Adrenal gland (tissue), 12 donors: ENCODE measurements around the gene DMRT1. TPM values are rescaled to one million over a fixed set of nuclear protein-coding genes. Genes with fewer than 3 reads are reported as not detected.

Source experiments
- DNase-seq, 7 donors: peaks; one replicate each; pipeline ENCODE4 v3.0.0-alpha.2; 2019 to 2020
- H3K27ac ChIP-seq, 5 donors: fragments of 200-600 bp; sonication (generic) in 4 of 5; 1 replicate in 3 of 5; 2 replicates in 2 of 5; pipeline versions ENCODE4 v1.5.1 to v1.8.0; 2016 to 2020; ENCODE audit warnings: mild to moderate bottlenecking in 1 of 5
- H3K27me3 ChIP-seq: fragments of 200-600 bp; 2 replicates; pipeline ENCODE4 v1.8.0; 2021
- H3K36me3 ChIP-seq, 2 donors: fragments of 200-600 bp; replicated peaks in 1 of 2; 1 replicate in 1 of 2; 2 replicates in 1 of 2; pipeline versions ENCODE4 v1.5.1 to v1.8.0; 2018 to 2022
- H3K4me1 ChIP-seq, 2 donors: fragments of 200-600 bp; replicated peaks in 1 of 2; 1 replicate in 1 of 2; 2 replicates in 1 of 2; pipeline versions ENCODE4 v1.5.1 to v1.8.0; 2018 to 2021
- H3K4me3 ChIP-seq, 4 donors: fragments of 200-600 bp; sonication (generic) in 3 of 4; one replicate each; pipeline ENCODE4 v1.5.1; 2016 to 2018
- H3K9me3 ChIP-seq, 3 donors: fragments of 200-600 bp; sonication (generic) in 1 of 3; replicated peaks in 1 of 3; 1 replicate in 2 of 3; 2 replicates in 1 of 3; pipeline versions ENCODE4 v1.5.1 to v1.8.0; 2016 to 2021
- CTCF ChIP-seq, 6 experiments: fragments of 450-650 bp in 4 of 6; fragments of 200-600 bp in 2 of 6; sonication (generic) in 1 of 6; IDR thresholded peaks; 1 replicate in 5 of 6; 2 replicates in 1 of 6; pipeline versions ENCODE4 v1.5.1 to v1.8.0; 2016 to 2021; ENCODE audit warnings: antibody characterized with exemption in 6 of 6, mild to moderate bottlenecking in 2 of 6, moderate library complexity in 1 of 6
- POLR2A ChIP-seq, 2 donors: fragments of 450-650 bp; IDR thresholded peaks; one replicate each; pipeline ENCODE4 v1.6.1; 2017; ENCODE audit warnings: antibody characterized with exemption in 2 of 2, mild to moderate bottlenecking in 2 of 2, moderate library complexity in 1 of 2
- WGBS, 4 donors: extraction: QIAGEN DNeasy Blood & Tissue Kit in 2 of 4; methylation state at CpG; one replicate each; pipeline versions ENCODE4 v1.1.5 to v1.1.7; 2013 to 2017; 5-methylcytosine and 5-hydroxymethylcytosine counted together
- intact Hi-C, 2 donors: fragments of 100-400 bp; cut with DNase I; formaldehyde crosslinking; loops; one replicate each; pipeline versions ENCODE4 v1.14.1 to v1.15.0; 2022 to 2023
- polyA plus RNA-seq, 3 donors: library from polyadenylated mRNA; stranded (reverse); fragments of 200-250 nt in 2 of 3; fragments of 350-450 nt in 1 of 3; fragmentation: Illumina TruSeq in 1 of 3; extraction: RNeasy Lipid Tissue Mini Kit (QIAGEN cat#74804) in 1 of 3; gene quantifications; one replicate each; pipeline ENCODE4 v1.2.3, GENCODE V29; 2013 to 2014
- total RNA-seq, 9 donors: library from RNA; depleted of rRNA in 4 of 9; stranded (reverse); fragments of >200 nt in 4 of 9; fragments of 120-200 nt in 1 of 9; fragmentation: NEBNext Ultra II Directional in 1 of 9; extraction: Animal tissue kit (Norgen Biotek cat#: 25700) in 1 of 9; gene quantifications; one replicate each; pipeline versions ENCODE4 v1.1.0 to v1.2.4, GENCODE V29; 2013 to 2023
- donor health status: healthy with polysubstance abuse.
- donor health status: Bipolar disorder and iron deficiency.
- donor health status: DM: yes; HTN: yes; CAD: no.
- donor health status: DM: no; HTN: no; CAD: no.
- donor health status: DM: no; HTN: no; CAD: no.
- donor health status: DM: yes; HTN: yes; CAD: no.

The DMRT1 gene
- total and polyA plus RNA-seq, 12 donors = 9.2 TPM; not detected in 11

- peak overlapping the region in 1 of 4 donors; percentile 26 for H3K4me3 ChIP-seq
- H3K27ac ChIP-seq = no peak overlapping the region
- H3K4me1 ChIP-seq = no peaks in the 10 kb centered on the region
- no peaks in the 10 kb centered on the region for H3K36me3 ChIP-seq
- TF ChIP-seq POLR2A (IDR thresholded peaks at IDR 0.05) (no peak), CTCF (IDR thresholded peaks at IDR 0.05) (peak; percentile 67 to 90 (median 76))
- peak; percentile 41 to 83 (median 61) for DNase-seq
- no peaks in the 10 kb centered on the region for H3K9me3 ChIP-seq
- intact Hi-C loops = loop anchor here (2.0 to 5.0 kb wide), 2 partner anchors 113 to 115 kb away; no protein-coding TSS in a partner anchor
- 15 to 18% (median 16%) methylated on average over 8 to 9 of the region's 9 CpGs for WGBS, 4 donors
- no peaks in the 10 kb centered on the region for H3K27me3 ChIP-seq
These were observed 52.4 kb downstream of the DMRT1 start for GRCh38 chr9:893843-894420.

DNA sequence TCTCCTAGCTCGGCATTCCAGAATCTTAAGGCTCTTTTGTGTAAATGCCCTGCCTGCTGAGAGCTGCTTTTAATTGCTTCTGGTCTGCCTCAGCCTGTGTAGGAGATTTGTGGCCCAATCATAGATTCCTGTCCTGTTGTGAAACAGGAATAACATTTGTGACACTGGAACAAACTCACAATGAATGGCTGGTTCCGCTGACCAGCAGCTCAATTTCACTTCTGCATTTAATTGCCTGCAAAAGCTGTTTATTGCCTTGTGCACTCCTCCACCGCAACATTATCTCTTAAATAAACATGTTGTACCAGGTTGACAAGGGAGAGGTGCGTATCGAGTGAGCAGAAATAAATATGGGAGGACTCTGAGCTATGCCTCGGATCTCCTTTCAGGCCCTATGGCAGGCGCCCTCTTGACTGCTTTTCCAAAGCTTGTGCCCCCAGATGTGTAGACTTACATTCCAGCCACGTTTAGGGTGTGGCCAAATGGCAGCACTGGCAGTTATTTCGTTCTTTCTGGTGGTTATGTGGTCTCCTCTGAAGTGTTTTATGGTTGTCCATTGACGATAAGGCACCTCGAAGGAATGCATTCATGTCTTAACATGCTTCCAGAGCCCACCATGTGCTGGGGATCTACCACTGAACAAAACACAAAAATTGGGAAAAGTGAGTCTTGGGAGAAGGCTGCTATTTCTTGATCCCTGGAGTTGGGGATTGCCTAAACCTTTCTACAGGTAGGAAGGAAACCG is 58.1 kb downstream of the DMRT1 start:
- Histone ChIP-seq H3K27ac (no peak overlapping the region), H3K36me3 (no peaks in the 10 kb centered on the region), H3K4me3 (no peak overlapping the region), H3K9me3 (no peaks in the 10 kb centered on the region), H3K4me1 (no peaks in the 10 kb centered on the region), H3K27me3 (no peaks in the 10 kb centered on the region)
- WGBS, 4 donors = 16 to 22% (median 21%) methylated on average over 10 to 12 of the region's 12 CpGs
- TF ChIP-seq CTCF (IDR thresholded peaks at IDR 0.05) (no peak), POLR2A (IDR thresholded peaks at IDR 0.05) (no peak)
- peak in 2 of 7 donors; percentile 7 to 21 for DNase-seq
- intact Hi-C loops = no loop called here

DNA sequence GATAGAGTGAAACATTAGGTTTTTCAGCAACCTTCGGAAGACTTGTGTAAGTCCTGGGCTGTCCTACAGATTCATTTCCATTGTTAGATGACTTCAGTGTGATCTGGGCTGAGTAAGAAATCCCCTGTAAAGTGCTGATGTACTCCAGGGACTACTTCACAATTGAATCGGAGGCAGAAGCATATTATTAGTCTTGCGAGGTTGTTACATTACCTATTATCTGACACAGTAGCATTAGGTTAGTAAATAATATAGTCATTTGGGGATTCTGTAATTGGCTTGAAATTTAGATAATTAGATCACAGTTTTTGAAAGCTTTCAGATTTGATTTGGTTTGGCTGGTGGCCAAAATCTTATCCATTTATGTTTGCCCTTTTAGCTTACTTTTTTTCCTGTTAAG is 62.4 kb downstream of the DMRT1 start:
- Histone ChIP-seq H3K27me3 (peaks cover 11% of the 10 kb centered on the region), H3K4me1 (no peaks in the 10 kb centered on the region), H3K27ac (no peak overlapping the region), H3K36me3 (no peaks in the 10 kb centered on the region), H3K9me3 (no peaks in the 10 kb centered on the region), H3K4me3 (no peak overlapping the region)
- WGBS, 4 donors = 63 to 76% (median 69%) methylated on average over 3 of the region's 3 CpGs
- intact Hi-C loops = no loop called here
- DNase-seq = no peak
- TF ChIP-seq CTCF (IDR thresholded peaks at IDR 0.05) = no peak
- no peak for TF ChIP-seq POLR2A (IDR thresholded peaks at IDR 0.05)

DNA sequence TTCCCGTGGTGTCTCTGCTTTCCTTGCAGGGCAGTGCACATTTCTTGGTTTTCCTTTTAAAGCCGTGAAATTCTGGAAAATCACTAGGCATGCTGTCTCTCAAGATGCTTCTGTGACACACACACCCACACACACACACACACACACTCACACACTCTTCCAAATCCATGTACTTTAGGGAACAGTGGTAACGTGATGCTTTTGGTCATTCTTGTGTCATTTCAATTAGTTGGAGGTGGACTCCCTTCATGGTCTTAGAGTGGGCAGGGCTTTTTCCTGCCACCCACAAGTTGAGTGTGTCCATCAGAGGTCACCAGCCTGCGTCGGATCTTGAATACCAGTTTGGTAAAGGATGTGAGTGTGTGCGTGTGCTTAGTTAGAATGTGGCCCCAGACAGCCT is 64.4 kb downstream of the DMRT1 start:
- no peak overlapping the region for H3K4me3 ChIP-seq
- no peak for TF ChIP-seq CTCF (IDR thresholded peaks at IDR 0.05)
- no peak for TF ChIP-seq POLR2A (IDR thresholded peaks at IDR 0.05)
- H3K9me3 ChIP-seq = no peaks in the 10 kb centered on the region
- H3K4me1 ChIP-seq = no peaks in the 10 kb centered on the region
- peaks cover 17% of the 10 kb centered on the region for H3K27me3 ChIP-seq
- intact Hi-C loops = loop anchor here in 1 of 2 donors (5.0 kb wide), 1 partner anchor 96 kb away; no protein-coding TSS in a partner anchor
- 34 to 46% (median 42%) methylated on average over 6 of the region's 6 CpGs for WGBS, 4 donors
- no peak for DNase-seq
- H3K36me3 ChIP-seq = no peaks in the 10 kb centered on the region
- no peak overlapping the region for H3K27ac ChIP-seq
